ENCODE results near the gene IL25.

GRCh38 chr14:23399136-23399535 lies 26.5 kb downstream of the IL25 start:
- TF ChIP-seq CTCF (IDR thresholded peaks at IDR 0.05; ENCODE audit: low read length), result no peak
- TF ChIP-seq EZH2 (optimal IDR thresholded peaks at IDR 0.05; ENCODE audit: low read depth, low read length), result no peak
- TF ChIP-seq EZH2phosphoT487 (IDR thresholded peaks at IDR 0.05; ENCODE audit: low read length), result no peak

Measured in MM.1S (cell line).